DOHH2 (cell line): ENCODE data around the gene NETO1.

ENCODE experiments used
- CTCF ChIP-seq: fragments of 200-600 bp; sonication (generic); IDR thresholded peaks from one replicate; pipeline ENCODE4 v1.5.1; 2014; ENCODE audit warnings: antibody characterized with exemption, mild to moderate bottlenecking, low read depth, low read length; ENCODE audit not compliant: poor library complexity, severe bottlenecking
- EZH2phosphoT487 ChIP-seq: fragments of 200-600 bp; sonication (generic); IDR thresholded peaks from 2 replicates; pipeline ENCODE4 v1.6.1; 2017; ENCODE audit warnings: borderline replicate concordance, mild to moderate bottlenecking, antibody characterized with exemption, low read length, moderate library complexity, mixed read lengths

- TF ChIP-seq CTCF (no peak), EZH2phosphoT487 (no peak)
Observed at GRCh38 chr18:72899338-72899737, 31.6 kb upstream of the NETO1 start.
